ENCODE results near the gene CYP26A1.

CYP26A1 gene

DNA sequence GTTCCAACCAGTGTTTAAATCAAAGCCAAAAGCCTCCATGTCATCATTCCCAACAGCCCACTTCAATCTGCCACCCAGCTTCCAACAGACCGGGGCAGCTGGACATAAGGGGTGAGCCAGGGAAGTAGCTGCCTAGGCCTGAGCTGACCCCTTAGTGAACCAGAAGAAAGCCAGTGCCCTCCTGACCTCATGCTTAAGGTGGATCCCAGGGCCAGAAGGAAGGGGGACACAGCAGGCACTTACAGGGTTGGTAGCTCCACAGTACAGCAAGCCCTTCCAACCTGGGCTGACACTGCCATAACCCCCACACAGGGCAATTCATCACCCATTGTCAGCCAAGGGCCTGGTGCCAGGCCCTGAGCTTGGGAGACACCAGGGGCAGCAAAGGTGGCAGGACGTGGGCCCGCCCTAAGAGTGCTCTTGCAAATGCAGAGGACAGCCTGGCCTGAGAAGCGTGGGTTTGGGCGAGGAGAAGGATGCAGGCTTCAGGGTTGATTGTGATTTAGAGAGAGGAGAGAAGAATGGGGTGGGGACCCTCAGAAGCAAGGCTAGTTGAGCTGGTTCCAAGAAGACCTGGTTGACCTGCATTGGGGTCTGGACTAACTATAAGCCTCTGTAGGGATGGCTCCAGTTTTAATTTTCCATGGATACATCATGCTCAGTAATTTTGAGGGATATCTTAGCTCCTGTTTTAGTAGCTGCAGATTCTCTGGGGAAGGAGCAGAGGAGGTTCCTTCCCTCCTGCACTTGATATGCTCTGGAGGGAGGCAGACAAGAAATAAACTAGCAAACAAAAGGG is 3.1 kb upstream of the CYP26A1 start:
- DNase-seq (ENCODE audit: low read depth): no peak
- no peak overlapping the region for H3K4me3 ChIP-seq (ENCODE audit: low read length)
- TF ChIP-seq, protein P1, sequence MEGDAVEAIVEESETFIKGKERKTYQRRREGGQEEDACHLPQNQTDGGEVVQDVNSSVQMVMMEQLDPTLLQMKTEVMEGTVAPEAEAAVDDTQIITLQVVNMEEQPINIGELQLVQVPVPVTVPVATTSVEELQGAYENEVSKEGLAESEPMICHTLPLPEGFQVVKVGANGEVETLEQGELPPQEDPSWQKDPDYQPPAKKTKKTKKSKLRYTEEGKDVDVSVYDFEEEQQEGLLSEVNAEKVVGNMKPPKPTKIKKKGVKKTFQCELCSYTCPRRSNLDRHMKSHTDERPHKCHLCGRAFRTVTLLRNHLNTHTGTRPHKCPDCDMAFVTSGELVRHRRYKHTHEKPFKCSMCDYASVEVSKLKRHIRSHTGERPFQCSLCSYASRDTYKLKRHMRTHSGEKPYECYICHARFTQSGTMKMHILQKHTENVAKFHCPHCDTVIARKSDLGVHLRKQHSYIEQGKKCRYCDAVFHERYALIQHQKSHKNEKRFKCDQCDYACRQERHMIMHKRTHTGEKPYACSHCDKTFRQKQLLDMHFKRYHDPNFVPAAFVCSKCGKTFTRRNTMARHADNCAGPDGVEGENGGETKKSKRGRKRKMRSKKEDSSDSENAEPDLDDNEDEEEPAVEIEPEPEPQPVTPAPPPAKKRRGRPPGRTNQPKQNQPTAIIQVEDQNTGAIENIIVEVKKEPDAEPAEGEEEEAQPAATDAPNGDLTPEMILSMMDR (IDR thresholded peaks at IDR 0.05; ENCODE audit: insufficient read depth, low read depth, low read length, missing control alignments): no peak

DNA sequence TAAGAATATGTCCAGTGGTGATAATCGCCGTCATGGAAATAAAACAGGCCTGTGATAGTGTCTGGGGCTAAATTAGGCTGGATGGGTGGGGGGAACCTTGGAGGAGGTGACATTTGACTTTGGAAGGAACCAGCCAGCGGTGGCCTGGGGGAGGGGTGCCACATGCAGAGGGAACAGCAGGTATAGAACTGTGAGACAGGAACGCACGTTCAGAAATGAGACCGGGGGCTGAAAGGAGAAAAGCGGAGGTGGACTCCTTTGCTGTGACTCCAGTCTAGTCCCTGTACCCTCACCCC is 2.6 kb upstream of the CYP26A1 start:
- no peak overlapping the region for H3K4me3 ChIP-seq (ENCODE audit: low read length)
- no peak for DNase-seq (ENCODE audit: low read depth)
- TF ChIP-seq, protein P1 (IDR thresholded peaks at IDR 0.05; ENCODE audit: insufficient read depth, low read depth, low read length, missing control alignments): no peak

DNA sequence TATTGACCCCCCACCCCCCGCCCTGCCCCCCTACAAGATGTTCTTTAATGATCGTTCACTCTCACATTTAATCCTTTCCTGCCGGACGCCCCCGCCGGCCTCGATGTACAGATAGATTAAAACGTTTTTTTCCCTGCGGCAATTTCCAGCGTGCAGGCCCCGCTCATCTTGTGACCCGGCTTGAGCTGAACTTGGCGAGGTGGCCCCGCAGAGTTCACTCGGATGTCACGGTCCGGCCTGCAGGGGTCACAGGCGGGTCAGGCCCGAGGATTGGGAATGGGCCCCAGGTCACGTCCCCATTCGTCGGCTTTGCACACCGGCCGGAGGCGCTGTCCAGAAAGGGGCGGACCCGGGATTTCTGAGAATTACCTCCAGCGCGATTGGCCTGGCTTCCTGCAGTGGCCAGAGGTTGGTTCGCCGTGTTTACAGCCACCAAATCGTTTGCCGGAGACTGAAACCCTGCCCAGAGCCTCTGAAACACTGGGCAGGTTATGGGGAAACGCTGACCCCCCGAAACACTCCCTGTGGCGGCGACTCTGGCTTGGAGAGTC is 1.9 kb upstream of the CYP26A1 start:
- TF ChIP-seq, protein P1 (IDR thresholded peaks at IDR 0.05; ENCODE audit: insufficient read depth, low read depth, low read length, missing control alignments): no peak
- no peak overlapping the region for H3K4me3 ChIP-seq (ENCODE audit: low read length)
- no peak for DNase-seq (ENCODE audit: low read depth)

DNA sequence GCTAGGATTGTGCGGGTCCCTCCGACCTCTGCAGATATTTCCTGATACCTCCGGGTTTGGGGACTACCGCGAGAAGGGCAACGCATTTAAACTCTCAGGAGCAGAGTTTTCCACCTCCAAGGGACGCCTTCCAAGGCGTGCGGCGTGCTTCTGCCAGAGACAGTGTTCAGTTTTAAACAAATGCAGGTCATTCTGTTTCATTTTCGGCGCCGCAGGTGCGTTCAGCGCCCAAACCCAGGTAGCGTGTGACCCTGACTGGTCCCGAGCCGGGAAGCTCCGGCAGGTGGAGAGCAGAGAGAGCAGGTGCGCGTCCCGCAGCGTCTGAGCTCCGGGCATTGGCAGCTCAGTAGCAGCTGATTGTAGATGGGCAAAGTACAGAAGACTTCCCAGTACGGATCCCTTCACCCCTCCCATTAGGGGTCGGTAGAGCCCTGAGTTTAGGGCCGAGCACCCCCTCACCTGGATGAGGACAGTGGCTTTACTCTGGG is 1.4 kb upstream of the CYP26A1 start:
- TF ChIP-seq, protein P1 (IDR thresholded peaks at IDR 0.05; ENCODE audit: insufficient read depth, low read depth, low read length, missing control alignments): no peak
- no peak overlapping the region for H3K4me3 ChIP-seq (ENCODE audit: low read length)
- no peak for DNase-seq (ENCODE audit: low read depth)

DNA sequence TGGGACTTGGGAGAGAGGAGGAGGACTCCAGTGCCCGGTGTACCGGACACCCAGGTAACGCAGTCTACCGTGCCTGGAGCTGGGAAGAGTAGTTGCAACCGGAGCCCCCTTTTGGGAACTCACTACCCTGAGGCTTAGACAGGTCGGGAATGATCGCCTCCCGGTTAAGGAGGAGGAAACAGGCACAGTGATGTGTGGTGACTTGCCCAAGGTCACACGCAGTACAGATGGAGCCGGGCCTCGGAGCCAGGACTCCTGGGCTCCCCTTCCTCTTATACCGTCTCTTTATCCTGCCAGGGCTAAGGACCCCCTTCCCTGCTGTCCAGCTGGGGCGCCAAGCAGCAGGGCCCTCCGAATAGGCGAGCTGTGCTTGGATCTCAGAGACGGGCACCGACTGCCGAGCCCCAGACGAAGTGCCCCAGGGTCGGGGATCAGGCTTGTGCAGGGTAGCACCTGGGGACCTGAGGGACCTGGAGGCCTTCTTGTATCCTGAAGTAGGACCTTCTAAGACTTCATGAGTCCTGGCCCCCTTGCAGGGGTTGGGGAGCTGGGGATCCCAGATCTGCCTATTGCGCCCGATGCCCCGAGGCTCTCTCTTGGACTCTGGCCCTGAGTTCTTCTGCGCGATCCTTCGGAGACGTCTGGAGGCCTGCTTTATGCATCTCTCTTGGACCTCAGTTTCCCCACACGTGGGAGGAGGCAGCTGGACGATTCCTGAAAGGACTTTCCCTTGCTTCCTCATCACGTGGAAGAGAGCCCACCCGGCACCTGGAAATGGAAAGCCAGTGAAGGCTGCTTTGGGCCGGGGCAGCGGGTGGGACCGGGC is 767 bp upstream of the CYP26A1 start:
- DNase-seq (ENCODE audit: low read depth): no peak
- TF ChIP-seq, protein P1 (IDR thresholded peaks at IDR 0.05; ENCODE audit: insufficient read depth, low read depth, low read length, missing control alignments): no peak
- H3K4me3 ChIP-seq (ENCODE audit: low read length): no peak overlapping the region

DNA sequence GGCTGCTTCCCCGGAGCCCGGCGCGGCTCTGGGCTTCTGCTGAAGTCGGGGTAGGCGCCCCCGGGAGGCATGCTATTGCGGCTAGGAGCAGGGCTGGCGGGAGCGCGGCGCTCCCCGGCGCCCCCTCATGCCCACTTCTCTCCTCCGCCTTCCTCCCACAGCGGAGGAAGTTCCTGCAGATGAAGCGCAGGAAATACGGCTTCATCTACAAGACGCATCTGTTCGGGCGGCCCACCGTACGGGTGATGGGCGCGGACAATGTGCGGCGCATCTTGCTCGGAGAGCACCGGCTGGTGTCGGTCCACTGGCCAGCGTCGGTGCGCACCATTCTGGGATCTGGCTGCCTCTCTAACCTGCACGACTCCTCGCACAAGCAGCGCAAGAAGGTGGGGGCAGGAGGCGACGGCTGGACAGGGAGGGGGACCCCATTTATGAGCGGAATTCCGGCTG is 479 bp downstream of the CYP26A1 start:
- TF ChIP-seq, protein P1 (IDR thresholded peaks at IDR 0.05; ENCODE audit: insufficient read depth, low read depth, low read length, missing control alignments): no peak
- no peak overlapping the region for H3K4me3 ChIP-seq (ENCODE audit: low read length)
- no peak for DNase-seq (ENCODE audit: low read depth)
